GM12873 (cell line): ENCODE measurements around the gene MYT1.

ENCODE experiments used
- CTCF ChIP-seq: IDR thresholded peaks from 2 replicates; pipeline ENCODE4 v1.5.1; 2012; ENCODE audit warnings: low read depth, mild to moderate bottlenecking, moderate library complexity, low read length, control low read depth; ENCODE audit not compliant: insufficient read depth; ENCODE audit errors: missing control alignments

MYT1 gene

GRCh38 chr20:64176551-64176950, 12.3 kb downstream of the MYT1 start:
- no peak for TF ChIP-seq CTCF

GRCh38 chr20:64176971-64177370, 12.7 kb downstream of the MYT1 start:
- TF ChIP-seq CTCF: no peak

GRCh38 chr20:64177384-64177783, 13.1 kb downstream of the MYT1 start:
- TF ChIP-seq CTCF: no peak

- no peak for TF ChIP-seq CTCF
Measured at GRCh38 chr20:64177787-64178186, 13.5 kb downstream of the MYT1 start.

- TF ChIP-seq CTCF: no peak
Measured at GRCh38 chr20:64179805-64180204, 15.6 kb downstream of the MYT1 start.

- TF ChIP-seq CTCF: no peak
Measured at GRCh38 chr20:64180673-64181072, 16.4 kb downstream of the MYT1 start.

GRCh38 chr20:64181391-64181790, 17.1 kb downstream of the MYT1 start:
- no peak for TF ChIP-seq CTCF
